ENCODE results near the gene DHX36. TPM values are rescaled to one million over a fixed set of nuclear protein-coding genes. Genes with fewer than 3 reads are reported as not detected.

DHX36 gene
- total and polyA plus RNA-seq, 2 of the 4 experiments (the other 2 are of a cell fraction), result 27.1 to 30.2 TPM

- intact Hi-C loops (cut with micrococcal nuclease) (no loop called here), dilution Hi-C loops (cut with HindIII; ENCODE audit: low sequenced_read_pairs, unreplicated experiment) (no loop called here), in situ Hi-C loops (cut with MboI; ENCODE audit: low sequenced_read_pairs) (loop anchor here (5.0 kb wide), 1 partner anchor 153 kb away; no protein-coding TSS in a partner anchor)
- H3K4ac ChIP-seq (ENCODE audit: low read depth, low read length), result no peak overlapping the region
- no peak overlapping the region for H3K18ac ChIP-seq (ENCODE audit: low read depth, low read length)
- CTCF ChIA-PET, result no interaction called here
- peaks cover 6% of the 10 kb centered on the region for H3K36me3 ChIP-seq (ENCODE audit: control insufficient read depth, insufficient read depth, low read length)
- no peak overlapping the region for H2BK120ac ChIP-seq (ENCODE audit: low read depth, low read length)
- TF ChIP-seq ELK1 (IDR thresholded peaks at IDR 0.05; ENCODE audit: borderline replicate concordance, low read depth, low read length) (no peak), BHLHE40 (IDR thresholded peaks at IDR 0.05; ENCODE audit: low read depth, low read length) (no peak), CEBPB (IDR thresholded peaks at IDR 0.05; ENCODE audit: low read depth, low read length) (no peak), MAFK (IDR thresholded peaks at IDR 0.05; ENCODE audit: low read depth, low read length) (no peak), POLR2A (IDR thresholded peaks at IDR 0.05; ENCODE audit: low read depth, low read length) (no peak), MXI1 (IDR thresholded peaks at IDR 0.05; ENCODE audit: borderline replicate concordance, low read depth, low read length) (no peak), CTCF (conservative IDR thresholded peaks at IDR 0.05; ENCODE audit: low read depth, low read length) (no peak), USF2 (IDR thresholded peaks at IDR 0.05; ENCODE audit: low read depth, low read length) (no peak), RFX5 (IDR thresholded peaks at IDR 0.05; ENCODE audit: low read depth, low read length) (no peak), NFE2L2 (IDR thresholded peaks at IDR 0.05; ENCODE audit: low read depth, low read length) (no peak), CHD1 (IDR thresholded peaks at IDR 0.05; ENCODE audit: low read depth, low read length) (no peak), RAD21 (IDR thresholded peaks at IDR 0.05; ENCODE audit: low read length) (no peak), SMC3 (IDR thresholded peaks at IDR 0.05; ENCODE audit: low read depth, low read length) (no peak), RCOR1 (IDR thresholded peaks at IDR 0.05; ENCODE audit: insufficient replicate concordance, low read length) (no peak), MAZ (IDR thresholded peaks at IDR 0.05; ENCODE audit: borderline replicate concordance, low read depth, low read length) (no peak), FOS (IDR thresholded peaks at IDR 0.05; ENCODE audit: low read depth, low read length) (no peak)
- POLR2A ChIA-PET (ENCODE audit: unreplicated experiment), result no interaction called here
- no peaks in the 10 kb centered on the region for H3K9me3 ChIP-seq (ENCODE audit: control insufficient read depth, insufficient read depth, low read length)
- H4K5ac ChIP-seq (ENCODE audit: low read depth, low read length), result no peak overlapping the region
- H3K23ac ChIP-seq (ENCODE audit: low read depth, low read length), result no peak overlapping the region
- no peak overlapping the region for H2AK9ac ChIP-seq (replicated peaks; ENCODE audit: low read depth, low read length, poor library complexity)
- H2AFZ ChIP-seq (replicated peaks; ENCODE audit: low read length, poor library complexity), result no peak overlapping the region
- WGBS, 2 experiments (ENCODE audit: extremely low coverage in 2 of 2, insufficient read length in 1 of 2), result 80% methylated on average over 1 of the region's 4 CpGs; no CpG with 5 or more reads in 1 of the 2 experiments
- no peak overlapping the region for H2BK5ac ChIP-seq (ENCODE audit: low read depth, low read length, poor library complexity, severe bottlenecking)
- H3K9ac ChIP-seq (ENCODE audit: low read depth, low read length), result no peak overlapping the region
- no peak overlapping the region for H2BK15ac ChIP-seq (ENCODE audit: low read depth, low read length)
- DNase-seq (no peak), ATAC-seq (ENCODE audit: low read depth) (no peak)
- no peaks in the 10 kb centered on the region for H3K27me3 ChIP-seq (ENCODE audit: control insufficient read depth, insufficient read depth, low read length)
- 0 out of 2 replicates have a peak, but pooled peaks cover 2% of the 10 kb centered on the region for H3K9me1 ChIP-seq (ENCODE audit: insufficient read depth, low read length)
- H3K4me2 ChIP-seq (ENCODE audit: low read depth, low read length), result no peak overlapping the region
- H4K20me1 ChIP-seq (ENCODE audit: insufficient read depth, low read length), result no peaks in the 10 kb centered on the region
- no peak overlapping the region for H4K91ac ChIP-seq (ENCODE audit: insufficient read depth, low read depth, low read length)
- H3K4me1 ChIP-seq (ENCODE audit: control insufficient read depth, insufficient read depth, low read length), result no peaks in the 10 kb centered on the region
- BruUV-seq (replicated peaks), result no TSS peak
- no peak overlapping the region for H2BK20ac ChIP-seq (ENCODE audit: low read depth, low read length)
- H3K79me1 ChIP-seq (ENCODE audit: low read depth in 1 of 2, low read length in 2 of 2), result no peaks in the 10 kb centered on the region
- no peak overlapping the region for H2AK5ac ChIP-seq (ENCODE audit: low read depth, low read length)
- H3K14ac ChIP-seq (replicated peaks; ENCODE audit: low read depth, low read length), result no peak overlapping the region
- H3K4me3 ChIP-seq (ENCODE audit: insufficient read depth, low read depth, low read length), result no peak overlapping the region
- H3K27ac ChIP-seq (ENCODE audit: insufficient read depth, low read length), result no peak overlapping the region
- H4K8ac ChIP-seq (ENCODE audit: low read depth in 2 of 2, low read length in 2 of 2), result no peak overlapping the region
- no peak overlapping the region for H3K56ac ChIP-seq (ENCODE audit: extremely low read depth, insufficient read depth, low read length)
These were observed 74.0 kb downstream of the DHX36 start for GRCh38 chr3:154250291-154250690.

All from IMR-90 (cell line).